ENCODE results near the gene KCNQ1.

KCNQ1 gene

DNA sequence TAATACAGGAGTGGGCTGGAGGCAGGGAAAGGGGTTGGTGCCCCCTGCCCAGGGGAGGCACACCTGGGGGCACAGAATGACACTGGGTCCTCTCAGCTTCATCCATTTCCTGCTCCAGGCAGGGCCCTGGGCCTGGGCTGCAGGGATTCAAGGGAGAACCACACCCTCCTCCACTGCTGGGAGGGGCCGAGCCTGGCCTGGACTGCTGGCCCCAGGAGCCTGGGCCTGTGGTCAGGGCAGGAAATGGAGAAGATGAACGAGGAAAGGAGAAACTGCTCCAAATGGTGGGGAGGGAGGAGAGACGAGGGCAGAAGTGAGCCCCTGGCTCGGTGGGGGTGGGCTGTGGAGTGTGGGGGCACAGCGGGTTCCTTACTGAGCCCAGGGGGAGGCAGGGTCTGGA is 293.1 kb downstream of the KCNQ1 start:
- no peak for DNase-seq

DNA sequence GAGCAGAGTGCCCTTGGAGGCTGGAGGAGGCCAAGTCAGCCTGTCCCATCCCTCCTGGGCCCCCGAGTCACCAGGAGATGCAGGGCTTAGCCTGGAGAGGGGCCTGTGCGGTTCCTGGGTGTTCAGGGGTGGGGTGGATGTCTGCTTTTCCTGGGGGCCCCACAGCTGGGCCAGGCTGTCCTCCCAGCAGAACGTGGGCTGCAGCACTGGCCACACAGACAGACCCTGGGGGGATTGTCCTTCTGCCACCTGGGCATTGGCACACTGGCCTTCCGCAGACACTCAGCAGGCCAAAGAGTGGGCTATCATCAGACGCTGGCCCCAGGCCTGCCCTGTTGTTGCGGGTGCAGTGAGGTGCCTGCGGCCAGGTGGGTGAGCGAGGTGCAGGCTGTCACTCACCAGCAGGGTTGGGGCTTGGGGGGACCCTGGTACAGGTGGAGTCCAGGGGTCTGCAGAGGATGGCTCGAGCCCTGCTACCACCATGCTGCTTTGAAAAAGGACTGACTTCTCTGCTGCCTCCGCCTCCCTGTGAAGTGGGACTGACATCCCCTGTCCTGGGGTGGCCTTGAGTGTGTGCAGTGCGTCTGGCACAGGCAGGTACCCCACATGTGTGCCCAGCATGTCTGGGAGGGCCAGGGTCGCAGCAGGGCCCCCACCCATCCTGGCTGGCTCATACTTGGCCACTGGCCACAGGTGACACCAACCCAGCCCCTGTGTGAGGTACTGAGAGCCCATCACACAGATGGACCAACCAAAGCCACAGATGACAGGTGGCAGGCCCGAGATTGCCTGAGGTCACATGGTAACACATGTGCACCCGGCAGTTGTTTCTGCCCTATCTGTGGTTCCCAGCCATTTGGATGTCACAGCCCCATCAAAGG is 294.0 kb downstream of the KCNQ1 start:
- no peak for DNase-seq

DNA sequence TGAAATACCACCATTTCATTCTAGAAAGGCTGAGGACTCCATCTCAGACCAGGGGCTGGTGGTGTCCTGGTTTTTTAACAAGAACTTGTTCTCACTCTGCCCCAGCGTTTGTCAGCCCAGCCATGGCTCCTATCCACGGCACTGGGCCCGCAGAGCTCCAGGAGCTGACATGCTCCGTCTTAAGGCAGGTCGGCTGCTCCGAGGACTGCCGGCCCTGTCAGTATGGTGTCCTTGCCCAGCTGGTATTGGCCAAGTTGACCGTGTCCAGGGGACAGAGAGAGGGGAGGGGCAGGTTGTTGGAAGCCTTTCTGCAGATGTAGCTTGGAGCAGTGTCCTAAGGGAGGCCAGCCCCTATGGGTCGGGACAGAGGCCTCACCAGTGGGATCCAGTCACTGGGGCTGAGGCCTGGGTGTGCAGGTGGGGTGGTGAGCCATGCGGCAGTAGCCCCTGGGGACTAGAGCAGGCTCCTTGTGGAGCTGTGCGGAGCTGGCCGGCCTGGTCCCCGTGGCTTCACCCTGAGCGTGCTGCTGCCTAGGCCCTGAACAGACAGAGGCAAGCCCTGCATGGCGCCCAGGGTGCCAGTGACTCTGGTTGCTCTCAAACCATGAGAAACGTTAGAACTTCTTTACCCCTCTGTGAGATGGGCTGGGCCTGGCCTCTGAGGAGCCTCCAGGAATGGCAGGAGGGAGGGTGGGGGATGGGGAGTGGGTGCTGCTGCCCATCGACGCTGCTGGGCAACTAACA is 294.9 kb downstream of the KCNQ1 start:
- DNase-seq: no peak

DNA sequence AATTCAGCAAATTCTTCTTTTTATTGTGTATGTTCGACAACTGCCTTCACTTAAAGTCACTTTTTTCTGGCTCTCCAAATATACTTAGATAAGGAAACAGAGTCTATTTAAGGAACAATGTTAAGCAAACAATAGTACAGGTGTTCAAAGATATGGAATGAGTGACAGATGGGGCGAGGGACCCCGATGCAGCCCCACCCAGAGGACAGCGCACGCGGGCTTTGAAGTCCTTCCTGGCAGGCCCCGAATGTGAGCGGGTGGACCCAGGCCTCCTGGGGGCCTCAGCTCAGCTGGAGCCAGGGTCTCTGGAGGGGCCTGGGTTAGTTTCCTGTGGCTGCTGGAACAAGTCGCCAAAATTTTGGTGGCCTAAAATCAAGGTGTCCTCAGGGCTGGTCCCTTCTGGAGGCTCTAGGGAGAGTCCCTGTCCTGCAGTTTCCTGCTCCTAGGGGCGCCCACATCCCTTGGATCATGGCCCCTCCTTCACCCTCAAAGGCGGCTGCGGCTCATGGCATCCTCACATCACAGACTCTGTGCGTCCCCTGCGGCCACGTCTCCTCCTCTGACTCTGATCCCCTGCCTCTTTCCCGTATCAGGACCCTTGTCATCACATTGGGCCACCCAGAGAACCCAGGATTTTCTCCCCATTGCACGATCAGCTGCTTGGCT is 295.6 kb downstream of the KCNQ1 start:
- DNase-seq: no peak

DNA sequence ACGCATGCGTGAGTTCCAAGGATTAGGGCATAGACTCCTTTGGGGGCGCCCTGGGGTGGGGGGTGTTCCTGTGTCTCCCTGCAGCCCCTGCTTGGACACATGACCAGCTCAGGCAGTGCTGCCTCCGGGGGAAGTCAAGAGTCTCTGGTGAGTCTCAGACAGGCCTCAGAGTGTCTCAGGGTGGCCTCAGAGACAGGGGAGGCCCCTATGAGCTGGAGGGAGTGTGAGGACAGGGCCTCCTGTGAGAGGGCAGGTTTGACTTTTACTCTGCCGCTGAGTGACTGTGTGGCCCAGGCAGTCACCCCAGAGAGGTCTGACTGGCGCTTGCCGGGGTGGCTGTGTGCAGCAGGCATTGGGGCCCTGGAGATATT is 296.2 kb downstream of the KCNQ1 start:
- no peak for DNase-seq

DNA sequence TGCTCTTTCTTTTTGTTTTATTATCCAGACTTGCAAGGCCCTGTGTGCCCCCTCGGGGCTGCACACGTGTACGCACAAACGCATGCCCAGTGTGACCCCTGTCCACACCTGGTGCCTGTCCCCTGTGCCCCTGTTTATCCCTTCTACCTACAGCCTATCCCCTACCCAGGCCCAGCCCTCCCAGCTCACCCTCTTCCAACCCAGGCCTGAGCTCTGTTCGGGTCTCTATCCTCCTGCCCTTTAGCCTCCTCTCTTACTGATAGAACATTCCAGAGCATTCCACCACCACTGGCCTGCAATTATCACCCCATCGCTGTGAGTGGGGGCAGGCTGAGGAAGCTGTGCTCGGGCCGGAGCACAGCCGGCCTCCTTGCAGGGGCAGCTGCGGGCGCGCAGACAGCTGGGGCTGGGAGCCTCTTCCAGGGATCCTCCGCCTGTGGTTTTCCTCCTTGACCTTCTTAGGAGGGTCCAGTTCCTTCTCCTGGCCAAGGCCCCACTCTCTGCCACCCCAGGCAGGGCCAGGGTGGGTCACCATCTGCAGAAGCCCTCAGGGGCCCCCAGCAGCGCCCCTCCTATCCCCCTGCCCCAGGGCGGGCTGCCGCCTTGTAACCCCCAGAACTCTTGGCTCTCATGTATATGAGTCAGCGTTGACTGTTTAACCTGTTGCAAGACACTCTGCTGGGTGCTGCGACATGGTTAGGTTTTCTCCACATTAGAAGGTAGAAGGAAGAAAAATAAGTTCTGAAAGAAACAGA is 296.7 kb downstream of the KCNQ1 start:
- DNase-seq: no peak

DNA sequence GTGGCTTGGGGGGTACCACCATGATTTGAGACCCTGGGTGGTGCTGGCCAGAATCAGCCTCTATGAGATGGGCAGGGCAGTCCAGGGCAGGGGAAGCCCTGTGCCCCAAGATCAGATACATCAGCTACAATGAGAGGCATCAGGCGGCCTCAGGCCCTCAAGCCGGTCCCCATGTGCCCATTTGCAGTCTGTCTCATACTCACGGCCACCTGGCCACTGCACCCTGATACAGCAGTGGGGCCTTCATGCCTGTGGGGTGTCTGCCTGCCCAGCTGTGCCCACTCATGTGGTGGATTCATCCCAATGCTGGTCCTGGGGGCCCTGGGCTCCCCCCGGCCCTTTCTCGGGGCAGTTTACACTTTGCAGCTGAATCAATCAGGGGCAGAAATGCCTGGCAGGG is 297.4 kb downstream of the KCNQ1 start:
- no peak for DNase-seq

DNA sequence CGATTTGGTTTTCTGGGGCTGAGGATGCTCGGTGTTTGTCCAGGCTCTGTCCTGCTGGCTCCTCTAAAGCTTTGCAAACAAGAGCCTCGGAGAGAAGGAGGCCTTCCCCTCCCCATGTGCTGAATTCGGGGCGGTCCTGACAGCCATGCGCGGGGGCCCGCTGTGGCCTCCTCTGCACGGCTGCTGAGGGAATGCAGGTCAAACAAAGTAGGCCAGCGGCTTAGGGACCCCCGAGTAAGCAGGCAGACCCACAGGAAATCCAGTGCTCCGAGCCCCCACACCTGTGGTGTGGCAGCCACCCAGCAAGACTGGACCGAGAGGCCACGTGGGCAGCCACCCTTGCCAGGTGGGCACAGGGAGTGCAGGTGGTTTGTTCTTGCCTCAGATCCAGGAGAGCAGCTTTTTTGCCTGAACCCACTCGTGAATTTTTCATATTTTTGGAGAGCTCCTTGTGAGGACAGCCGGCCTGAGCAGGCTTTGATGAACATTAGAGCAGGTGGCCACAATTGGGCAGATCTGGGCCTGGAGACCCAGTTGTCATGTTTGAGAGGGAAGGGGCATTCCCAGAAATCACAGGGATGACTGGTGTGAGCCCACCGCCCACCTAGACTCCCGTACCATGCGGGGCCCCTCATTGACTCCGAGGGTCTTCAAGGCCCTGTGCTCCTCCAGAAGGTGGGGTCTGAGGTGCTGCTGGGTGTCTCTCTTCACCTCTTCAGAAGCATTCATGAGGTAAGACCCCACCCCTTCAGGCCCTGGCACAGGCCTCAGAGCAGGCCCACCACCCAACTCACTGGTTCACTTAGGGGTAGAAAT is 298.0 kb downstream of the KCNQ1 start:
- no peak for DNase-seq

DNA sequence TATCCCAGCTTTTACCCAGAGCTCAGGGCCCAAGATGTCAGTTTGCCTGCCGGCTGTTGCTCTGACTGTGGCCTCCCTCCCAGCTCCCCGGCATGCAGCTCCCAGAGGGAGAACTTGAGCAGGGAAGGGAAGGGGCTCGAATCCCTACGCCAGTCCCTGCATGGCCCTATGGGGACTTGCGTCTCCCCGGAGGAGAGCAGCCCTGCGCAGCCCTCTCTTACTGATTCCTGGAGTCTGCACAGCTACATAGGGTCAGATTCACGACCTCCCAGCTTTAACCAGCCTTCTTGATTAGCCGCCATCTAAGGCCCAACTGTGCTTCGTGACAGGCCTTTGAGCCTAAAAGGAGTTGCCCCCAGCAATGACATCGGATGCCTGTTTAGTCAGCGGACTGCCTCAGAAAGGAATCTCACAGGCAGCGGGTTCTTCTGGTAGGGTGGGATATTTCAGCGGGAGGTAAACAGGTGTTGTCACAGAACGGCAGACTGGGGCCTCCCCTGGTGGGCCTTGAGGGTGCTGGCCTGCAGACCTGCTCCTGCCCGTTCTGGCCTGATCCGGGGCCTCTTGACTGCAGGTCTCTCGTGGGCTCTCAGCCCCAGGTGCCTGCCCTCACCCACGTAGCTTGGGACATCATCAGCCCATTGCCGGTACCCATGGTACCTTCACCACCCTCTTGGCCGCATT is 298.8 kb downstream of the KCNQ1 start:
- no peak for DNase-seq

DNA sequence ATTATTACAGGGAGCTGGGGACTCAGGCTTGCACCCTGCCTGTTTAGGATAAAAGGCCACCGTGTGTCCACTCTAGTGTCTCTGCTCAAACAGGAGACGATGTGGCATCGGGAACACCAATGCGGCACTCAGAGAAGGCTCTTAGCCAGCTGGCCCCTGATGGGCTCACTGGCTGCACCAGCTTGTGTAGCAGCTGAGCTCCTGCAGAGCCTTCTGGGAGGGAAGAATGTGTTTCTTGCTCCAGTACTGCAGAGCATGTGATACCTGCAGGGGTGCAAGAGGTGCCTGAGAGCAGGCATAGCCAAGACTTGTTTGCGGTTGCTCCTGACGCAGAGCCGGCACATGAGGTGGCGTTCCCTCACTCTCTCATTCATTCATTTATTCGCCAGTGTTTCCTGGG is 299.4 kb downstream of the KCNQ1 start:
- DNase-seq: no peak

DNA sequence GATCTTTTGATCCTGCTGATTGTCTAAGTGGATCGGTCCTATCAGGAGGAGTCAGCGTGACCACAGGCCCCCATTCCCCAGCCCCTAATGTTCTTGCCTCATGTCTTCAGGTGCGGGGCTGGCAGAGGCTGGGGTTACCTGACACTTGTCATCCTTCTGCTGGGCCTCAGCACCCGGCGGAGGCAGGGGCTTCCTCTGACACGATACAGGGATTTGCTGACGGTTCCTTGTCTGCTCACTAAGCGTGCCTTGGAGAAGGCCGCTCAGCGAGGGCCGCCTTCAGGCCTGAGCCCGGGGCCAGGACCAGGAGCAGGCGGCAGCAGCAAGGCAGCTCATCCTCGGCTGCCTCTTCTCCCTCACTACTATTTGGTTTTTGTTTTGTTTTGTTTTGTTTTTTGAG is 300.7 kb downstream of the KCNQ1 start:
- no peak for DNase-seq

DNA sequence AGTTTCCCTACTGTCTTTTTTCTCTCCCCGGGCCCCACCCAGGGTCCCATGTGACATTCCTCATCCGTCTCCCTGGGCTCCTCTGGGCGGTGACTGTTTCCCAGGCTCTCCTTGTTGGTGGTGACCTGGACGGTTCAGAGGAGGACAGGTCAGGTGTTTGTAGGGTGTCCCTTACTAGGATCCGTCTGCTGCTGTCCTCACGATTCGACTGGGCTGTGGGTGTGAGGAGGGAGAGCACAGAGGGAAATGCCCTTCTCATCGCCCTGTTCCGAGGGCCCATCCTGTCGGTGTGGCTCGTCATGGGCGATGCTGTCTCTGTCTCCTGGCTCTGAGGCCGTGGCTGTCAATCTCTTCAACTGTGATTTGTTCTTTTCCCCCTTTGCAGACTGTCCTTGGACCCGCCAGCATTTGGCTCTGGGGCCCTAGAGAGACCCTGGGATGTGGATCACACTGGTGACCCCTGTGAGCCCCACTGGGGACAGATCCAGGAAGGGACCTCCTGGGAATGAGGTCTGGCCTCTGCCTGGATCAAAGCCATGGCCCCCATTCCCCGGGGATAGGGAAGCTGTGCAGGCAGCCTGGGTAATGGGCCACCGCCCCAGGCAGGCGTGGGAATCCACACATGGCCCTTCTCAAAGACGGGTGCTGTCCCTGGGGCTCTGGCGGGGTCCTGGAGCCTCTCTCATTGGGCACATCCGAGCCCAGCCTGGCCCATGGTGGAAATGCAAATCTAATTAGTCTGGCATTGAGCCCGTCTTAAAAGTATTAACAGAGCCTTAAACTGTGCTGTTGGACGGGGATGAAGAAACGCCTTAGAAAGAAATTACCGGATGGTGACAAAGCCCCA is 301.8 kb downstream of the KCNQ1 start:
- DNase-seq: no peak

DNA sequence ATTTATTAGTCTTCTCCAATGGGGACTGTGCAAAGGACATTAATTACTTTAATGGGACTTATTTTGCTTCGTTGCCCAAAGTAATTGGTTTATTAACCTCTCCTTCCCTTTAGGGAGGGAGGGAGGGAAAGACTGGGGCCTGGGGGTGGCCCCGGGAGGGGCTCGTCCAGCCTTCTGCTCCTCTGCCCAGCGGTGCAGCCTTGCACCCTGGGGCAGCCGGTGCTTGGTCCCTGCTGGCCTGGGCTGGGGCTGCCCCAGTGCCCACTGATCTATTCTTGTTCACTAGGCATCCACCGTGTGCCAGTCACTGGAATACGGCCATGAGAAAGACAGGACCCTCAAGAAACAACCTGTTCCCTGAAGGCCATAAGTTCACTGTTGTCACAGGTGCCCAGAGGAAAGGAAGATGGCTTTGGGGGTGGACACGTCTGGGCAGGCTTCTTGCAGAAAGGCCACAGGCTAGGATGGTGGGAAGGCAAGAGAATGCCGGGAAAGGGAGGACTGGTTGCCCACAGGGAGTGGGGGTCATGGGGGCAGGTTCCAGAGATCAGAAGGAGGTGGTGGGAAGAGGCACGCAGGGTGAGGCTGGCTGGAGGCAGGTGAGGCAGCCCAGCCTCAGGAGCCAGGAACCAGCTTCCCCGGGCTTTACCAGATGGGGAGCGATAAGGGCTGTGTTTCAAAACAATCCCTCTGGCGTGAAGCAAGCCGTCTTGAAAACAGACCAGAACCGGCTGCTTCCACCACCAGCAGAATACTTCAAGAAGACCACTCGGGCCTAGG is 302.6 kb downstream of the KCNQ1 start:
- DNase-seq: no peak

DNA sequence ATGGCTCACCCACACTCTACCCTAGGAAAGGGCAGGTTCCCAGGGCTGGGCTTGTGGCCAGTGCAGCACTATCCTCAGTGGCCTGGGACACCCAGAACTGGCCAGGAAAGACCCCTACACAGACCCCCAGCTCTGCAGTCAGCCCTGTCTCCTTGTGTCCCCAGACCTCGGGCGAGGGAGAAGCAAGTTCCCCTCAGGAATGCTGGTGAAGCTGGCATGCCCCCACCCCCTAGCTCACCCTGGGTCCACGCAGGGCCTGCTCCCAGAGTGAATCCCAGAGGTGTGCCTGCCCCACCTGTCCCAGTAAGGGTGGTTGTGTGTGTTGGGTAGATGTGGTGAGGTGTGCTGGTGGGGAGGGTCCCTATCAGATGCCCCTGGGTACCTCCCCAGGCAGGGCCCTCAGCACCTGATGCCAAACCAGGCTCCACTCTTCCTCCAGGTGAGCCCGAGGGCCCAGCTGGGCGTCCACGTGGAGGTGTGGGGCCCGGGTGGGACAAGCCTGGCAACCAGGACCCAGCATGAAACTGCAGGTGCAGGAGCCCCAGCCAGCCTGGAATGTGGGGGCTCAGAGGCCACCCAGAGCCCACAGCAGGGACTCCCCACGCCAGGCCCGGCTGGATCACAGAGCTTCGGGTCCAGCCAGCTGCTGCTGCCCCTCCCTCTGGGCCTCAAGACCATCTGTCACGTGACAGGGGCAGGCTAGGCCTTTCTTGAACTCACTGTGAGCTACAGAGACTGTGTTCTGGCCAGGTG is 303.4 kb downstream of the KCNQ1 start:
- DNase-seq: no peak

DNA sequence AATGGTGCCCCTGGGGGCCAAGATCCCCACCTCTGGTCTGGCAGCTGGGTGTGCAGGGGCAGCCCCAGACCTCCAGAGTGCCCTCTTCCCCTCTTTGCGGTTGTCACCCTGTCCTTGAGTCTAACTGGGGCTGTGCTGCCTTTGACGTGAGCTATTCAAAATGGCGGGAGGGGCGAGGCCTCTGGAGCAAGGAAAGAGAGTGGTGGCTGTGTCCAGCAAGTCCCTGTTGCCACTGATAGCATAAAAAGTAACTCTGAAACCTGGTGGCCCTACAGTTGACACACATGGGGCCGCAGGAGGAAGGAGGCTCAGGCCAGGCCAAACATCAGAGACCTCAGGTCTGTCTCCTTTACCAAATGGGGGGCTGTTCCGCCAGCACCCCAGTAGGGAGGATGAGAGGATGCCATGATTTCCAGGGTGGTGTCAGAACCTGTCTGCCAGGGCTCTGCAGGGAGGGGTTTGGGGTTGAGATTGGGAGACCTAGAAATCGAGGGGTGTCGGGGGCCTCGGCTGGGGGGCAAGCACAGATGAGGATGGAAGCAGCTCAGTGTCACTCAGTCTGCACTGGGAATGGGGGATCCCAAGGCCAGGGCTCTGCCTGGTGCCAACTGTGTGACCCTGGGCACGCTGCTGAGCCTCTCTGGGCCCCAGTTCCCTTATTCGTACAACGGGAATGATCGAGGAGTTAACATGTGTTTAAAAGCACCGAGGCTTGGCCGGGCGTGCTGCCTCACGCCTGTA is 304.2 kb downstream of the KCNQ1 start:
- no peak for DNase-seq

DNA sequence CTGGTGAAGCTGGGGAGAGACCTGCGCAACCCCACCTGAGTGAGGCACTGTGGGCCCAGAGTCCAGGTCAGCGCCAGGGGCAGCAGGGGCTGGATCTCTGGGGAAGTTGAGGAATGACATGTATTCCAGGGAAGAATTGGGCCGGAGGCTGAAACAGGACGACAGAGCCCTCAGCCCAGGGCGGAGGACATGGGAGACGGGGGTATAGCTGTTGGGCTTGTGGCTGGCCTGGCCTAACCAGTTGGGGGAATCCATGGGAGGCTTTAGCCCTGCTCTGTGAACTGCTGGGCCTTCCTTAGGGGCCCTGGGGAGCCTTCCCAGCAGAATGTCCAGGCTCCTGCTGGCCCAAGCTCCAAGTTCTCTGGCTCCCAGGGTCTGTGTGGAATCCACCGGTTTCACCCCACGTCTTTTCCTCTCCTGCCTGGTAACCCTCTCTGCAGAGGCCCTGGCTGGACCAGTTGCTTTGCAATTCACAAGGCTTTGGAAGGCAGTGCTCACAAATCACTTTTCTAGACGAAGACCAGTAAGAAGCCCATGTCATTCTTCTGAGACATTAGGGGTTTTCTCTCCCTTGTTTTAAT is 305.4 kb downstream of the KCNQ1 start:
- DNase-seq: no peak

DNA sequence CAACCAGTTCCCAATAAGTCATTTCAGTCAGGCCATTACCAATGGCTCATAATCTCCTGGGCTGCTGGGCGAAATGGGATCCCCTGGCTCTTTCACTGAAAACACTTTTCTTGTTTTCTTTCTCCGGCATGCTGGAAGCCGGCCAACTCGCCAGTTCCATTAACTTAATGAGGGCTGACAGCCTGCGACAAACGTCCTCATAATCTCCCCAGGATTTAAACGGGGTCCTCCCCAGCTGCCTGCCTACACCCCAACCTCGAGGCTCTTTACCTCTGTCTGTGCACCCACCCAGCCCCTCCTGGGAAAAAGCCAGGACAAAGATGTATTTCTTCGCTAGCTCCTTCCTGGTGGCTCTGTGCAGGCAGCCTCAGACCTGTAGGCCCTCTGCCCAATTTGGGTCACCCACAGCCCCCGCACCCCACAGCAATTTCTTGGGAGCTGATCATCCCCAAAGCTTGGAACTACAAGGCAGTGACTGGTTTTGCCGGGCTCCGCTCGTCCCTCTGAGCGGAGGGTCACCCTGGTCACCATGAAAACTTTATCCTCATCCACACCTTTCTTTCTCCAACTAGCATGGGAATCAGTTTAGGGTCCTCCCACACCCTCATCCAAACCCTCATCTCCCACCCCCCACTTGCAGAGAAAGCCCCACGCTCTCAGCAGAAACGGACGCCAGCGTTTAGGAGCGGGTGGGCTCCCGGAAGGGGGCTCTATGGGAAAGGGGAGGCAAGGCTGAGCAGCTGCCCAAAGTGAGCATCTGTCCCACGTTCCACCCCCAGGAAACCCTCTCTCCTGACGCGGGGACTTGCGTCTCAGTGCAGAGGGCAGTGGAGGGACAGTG is 306.1 kb downstream of the KCNQ1 start:
- no peak for DNase-seq
